Astrocyte (in vitro differentiated cells and primary cell): ENCODE measurements around the gene KMT5C. TPM values are rescaled to one million over a fixed set of nuclear protein-coding genes. Genes with fewer than 3 reads are reported as not detected.

Source experiments
- DNase-seq: peaks from one replicate; pipeline ENCODE4 v3.0.0-alpha.2; 2010; ENCODE audit warnings: low read depth
- FAIRE-seq: peaks from 2 replicates; lab custom pipeline; 2011; peaks lifted over from hg19 to GRCh38; lab: Jason Lieb, UNC
- H2AFZ ChIP-seq: 2 replicates; pipeline ENCODE4 v1.6.0; 2012; ENCODE audit warnings: low read depth, low read length, inconsistent platforms
- H3K27ac ChIP-seq: 2 replicates; pipeline ENCODE4 v1.5.1; 2011; ENCODE audit warnings: low read depth, low read length, inconsistent platforms
- H3K27me3 ChIP-seq: 2 replicates; pipeline ENCODE4 v1.6.0; 2011; ENCODE audit warnings: low read length, inconsistent platforms; ENCODE audit not compliant: insufficient read depth
- H3K36me3 ChIP-seq: 2 replicates; pipeline ENCODE4 v1.5.1; 2011; ENCODE audit warnings: low read length, inconsistent platforms; ENCODE audit not compliant: insufficient read depth
- H3K4me1 ChIP-seq: 2 replicates; pipeline ENCODE4 v1.5.1; 2011; ENCODE audit warnings: low read length, inconsistent platforms; ENCODE audit not compliant: insufficient read depth
- H3K4me2 ChIP-seq: 2 replicates; pipeline ENCODE4 v1.6.0; 2012; ENCODE audit warnings: low read length, inconsistent platforms
- H3K4me3 ChIP-seq: 2 replicates; pipeline ENCODE4 v1.5.1; 2011; ENCODE audit warnings: low read depth, mild to moderate bottlenecking, low read length, inconsistent platforms; ENCODE audit not compliant: insufficient read depth
- H3K79me2 ChIP-seq: 2 replicates; pipeline ENCODE4 v1.6.0; 2012; ENCODE audit warnings: mild to moderate bottlenecking, low read length, inconsistent platforms; ENCODE audit not compliant: insufficient read depth
- H3K9ac ChIP-seq: 2 replicates; pipeline ENCODE4 v1.6.0; 2012; ENCODE audit warnings: mild to moderate bottlenecking, low read length, inconsistent platforms
- H3K9me3 ChIP-seq: 2 replicates; pipeline ENCODE4 v1.5.1; 2012; ENCODE audit warnings: low read depth, mild to moderate bottlenecking, low read length, inconsistent platforms; ENCODE audit not compliant: insufficient read depth
- H4K20me1 ChIP-seq: 2 replicates; pipeline ENCODE4 v1.6.0; 2012; ENCODE audit warnings: low read length, inconsistent platforms; ENCODE audit not compliant: insufficient read depth
- H3K27ac Mint-ChIP-seq: one replicate; pipeline ENCODE4 v1.8.0; 2021; ENCODE audit warnings: mild to moderate bottlenecking, mixed read lengths; ENCODE audit not compliant: unreplicated experiment
- H3K27me3 Mint-ChIP-seq: one replicate; pipeline ENCODE4 v1.8.0; 2021; ENCODE audit warnings: low read depth, mixed read lengths; ENCODE audit not compliant: unreplicated experiment
- H3K36me3 Mint-ChIP-seq: one replicate; pipeline ENCODE4 v1.8.0; 2021; ENCODE audit warnings: low read depth, mixed read lengths; ENCODE audit not compliant: unreplicated experiment
- H3K4me1 Mint-ChIP-seq: one replicate; pipeline ENCODE4 v1.8.0; 2021; ENCODE audit warnings: low read depth, mixed read lengths; ENCODE audit not compliant: unreplicated experiment
- H3K4me3 Mint-ChIP-seq: one replicate; pipeline ENCODE4 v1.8.0; 2021; ENCODE audit warnings: mild to moderate bottlenecking, moderate library complexity, mixed read lengths; ENCODE audit not compliant: unreplicated experiment
- H3K9me3 Mint-ChIP-seq: one replicate; pipeline ENCODE4 v1.8.0; 2021; ENCODE audit warnings: mild to moderate bottlenecking, mixed read lengths; ENCODE audit not compliant: unreplicated experiment
- CTCF ChIP-seq: IDR thresholded peaks from 2 replicates; pipeline ENCODE4 v1.5.1; 2011; ENCODE audit warnings: low read depth, mild to moderate bottlenecking, inconsistent platforms, low read length, moderate library complexity; ENCODE audit not compliant: insufficient read depth
- EZH2 ChIP-seq: IDR thresholded peaks from 2 replicates; pipeline ENCODE4 v1.6.1; 2012; ENCODE audit warnings: mild to moderate bottlenecking, low read length, inconsistent platforms; ENCODE audit not compliant: insufficient read depth
- total RNA-seq: library from RNA; stranded (reverse); gene quantifications from 2 replicates; pipeline ENCODE4 v1.2.1, GENCODE V29; 2021

The KMT5C gene
- total RNA-seq, 1 donor from 2014 or later: 14.6 TPM

GRCh38 chr19:55370305-55370988 is 30.8 kb downstream of the KMT5C start, which contains the start of gene IL11:
Gene IL11 (minus strand): TSS chr19:55370463. CDS start chr19:55370310, 153 bp downstream.
- Mint-ChIP-seq H3K27me3 (no peaks in the 10 kb centered on the region), H3K27ac (peak within 1 kb of the TSS; percentile 96), H3K9me3 (no peaks in the 10 kb centered on the region), H3K4me1 (peaks cover 28% of the 10 kb centered on the region), H3K36me3 (peaks cover 9% of the 10 kb centered on the region), H3K4me3 (peak within 1 kb of the TSS; percentile 94)
- H3K27me3 ChIP-seq: no peaks in the 10 kb centered on the region
- peaks cover 12% of the 10 kb centered on the region for H3K36me3 ChIP-seq
- H3K4me2 ChIP-seq: peak within 1 kb of the TSS; percentile 97
- H3K9ac ChIP-seq: peak within 1 kb of the TSS; percentile 97
- H3K4me3 ChIP-seq: peak within 1 kb of the TSS; percentile 83
- peak within 1 kb of the TSS; percentile 94 for H3K27ac ChIP-seq
- DNase-seq (peak; percentile 57), FAIRE-seq (no peak)
- TF ChIP-seq EZH2: no peak
- TF ChIP-seq CTCF: no peak
- H2AFZ ChIP-seq: peak within 1 kb of the TSS; percentile 75
- peaks cover 31% of the 10 kb centered on the region for H3K79me2 ChIP-seq
- no peaks in the 10 kb centered on the region for H3K9me3 ChIP-seq
- peaks cover 25% of the 10 kb centered on the region for H4K20me1 ChIP-seq
- H3K4me1 ChIP-seq: peaks cover 45% of the 10 kb centered on the region

- Histone ChIP-seq H3K9ac (peak overlapping the region; percentile 74), H3K4me1 (peaks cover 51% of the 10 kb centered on the region), H3K79me2 (peaks cover 25% of the 10 kb centered on the region), H2AFZ (no peak overlapping the region), H3K4me2 (peak overlapping the region; percentile 70), H3K4me3 (no peak overlapping the region), H3K9me3 (no peaks in the 10 kb centered on the region), H4K20me1 (peaks cover 14% of the 10 kb centered on the region), H3K27ac (peak overlapping the region; percentile 82), H3K27me3 (no peaks in the 10 kb centered on the region), H3K36me3 (peaks cover 3% of the 10 kb centered on the region)
- peak overlapping the region; percentile 47 for H3K4me3 Mint-ChIP-seq
- no peak for FAIRE-seq
- H3K4me1 Mint-ChIP-seq: peaks cover 29% of the 10 kb centered on the region
- no peak for TF ChIP-seq CTCF
- no peak for TF ChIP-seq EZH2
- DNase-seq: peak; percentile 44
- H3K9me3 Mint-ChIP-seq: no peaks in the 10 kb centered on the region
- no peaks in the 10 kb centered on the region for H3K27me3 Mint-ChIP-seq
- peaks cover 2% of the 10 kb centered on the region for H3K36me3 Mint-ChIP-seq
- H3K27ac Mint-ChIP-seq: peak overlapping the region; percentile 75
Observed at GRCh38 chr19:55372316-55373081, 32.8 kb downstream of the KMT5C start.
